ENCODE data around the gene SYCE1L. TPM values are rescaled to one million over a fixed set of nuclear protein-coding genes. Genes with fewer than 3 reads are reported as not detected.

Gene SYCE1L
- total and polyA plus RNA-seq, 9 of the 15 experiments (the other 6 are each of a cell fraction or from before 2014, with no cell fraction given) = 0.54 to 2.7 (median 1.1) TPM; not detected in 5

DNA sequence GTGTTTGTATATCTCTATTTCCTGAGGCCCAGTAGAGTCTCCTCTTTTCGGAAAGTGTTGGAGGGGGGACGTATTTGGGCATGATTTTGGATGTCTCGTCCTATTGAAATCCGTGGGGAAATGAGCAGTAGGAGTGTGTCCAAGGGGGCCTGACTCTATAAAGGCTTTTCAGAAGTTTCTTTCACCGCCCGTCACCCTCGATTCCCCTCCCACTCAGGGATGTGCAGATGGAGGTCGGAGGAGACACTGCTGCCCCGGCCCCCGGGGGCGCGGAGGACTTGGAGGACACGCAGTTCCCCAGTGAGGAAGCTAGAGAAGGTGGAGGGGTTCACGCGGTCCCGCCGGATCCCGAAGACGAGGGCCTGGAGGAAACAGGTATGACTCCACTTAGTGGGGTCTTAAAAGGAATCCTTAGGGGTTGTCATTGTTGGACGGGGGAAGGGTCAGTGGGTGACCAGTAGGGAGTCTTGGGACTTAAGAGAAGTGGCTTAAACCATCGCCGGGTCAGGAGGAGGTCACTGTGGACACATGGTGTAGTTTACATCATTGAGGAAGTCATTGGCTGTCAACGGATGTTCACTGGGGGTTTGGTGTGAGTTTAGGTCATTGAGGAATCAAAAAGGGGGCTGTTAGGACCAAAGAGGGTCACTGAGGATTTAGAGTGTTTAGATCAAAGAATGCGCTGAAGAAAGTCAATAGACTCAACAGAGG, 7.8 kb upstream of the SYCE1L start (continued):
- TF ChIP-seq MBD1 (CRISPR knock-in tag; IDR thresholded peaks at IDR 0.05) (no peak), RBM15 (IDR thresholded peaks at IDR 0.05; ENCODE audit: insufficient read depth, low read length) (no peak), GABPB2 (CRISPR knock-in tag; conservative IDR thresholded peaks at IDR 0.05) (no peak), ETV6 (IDR thresholded peaks at IDR 0.05; ENCODE audit: borderline replicate concordance in 1 of 2, low read depth in 2 of 2, low read length in 1 of 2) (no peak), ETV6 (CRISPR knock-in tag; IDR thresholded peaks at IDR 0.05; ENCODE audit: borderline replicate concordance) (peak; percentile 48; the same call in 1 of the 2 replicates), PPARD (CRISPR knock-in tag; IDR thresholded peaks at IDR 0.05) (no peak), HNRNPK (IDR thresholded peaks at IDR 0.05; ENCODE audit: low read depth, low read length, poor library complexity, severe bottlenecking) (no peak), GABPA (tag; conservative IDR thresholded peaks at IDR 0.05; ENCODE audit: low read depth) (peak; percentile 85), TAF7 (tag; IDR thresholded peaks at IDR 0.05) (0 out of 2 replicates have a peak, but pooled peaks have one; percentile 0), ZNF24 (IDR thresholded peaks at IDR 0.05) (no peak), HCFC1 (IDR thresholded peaks at IDR 0.05; ENCODE audit: low read depth, low read length) (no peak), ZKSCAN8 (CRISPR knock-in tag; IDR thresholded peaks at IDR 0.05) (no peak), ZSCAN32 (CRISPR knock-in tag; IDR thresholded peaks at IDR 0.05) (no peak), TAL1 (IDR thresholded peaks at IDR 0.05) (no peak), ATF7 (IDR thresholded peaks at IDR 0.05) (no peak), RFX7 (CRISPR knock-in tag; IDR thresholded peaks at IDR 0.05) (no peak), POLR2B (IDR thresholded peaks at IDR 0.05; ENCODE audit: low read depth, partially characterized antibody) (no peak), HOXB6 (CRISPR knock-in tag; IDR thresholded peaks at IDR 0.05; ENCODE audit: borderline replicate concordance) (no peak), ZNF175 (CRISPR knock-in tag; IDR thresholded peaks at IDR 0.05; ENCODE audit: low read depth) (peak; percentile 73; the same call in 1 of the 2 replicates), MAFF (IDR thresholded peaks at IDR 0.05; ENCODE audit: low read length) (no peak), EGR1 (conservative IDR thresholded peaks at IDR 0.05) (no peak), KAT8 (IDR thresholded peaks at IDR 0.05; ENCODE audit: low read depth) (no peak), ETV1 (tag; conservative IDR thresholded peaks at IDR 0.05; ENCODE audit: low read depth) (no peak; the same call in 1 of the 2 replicates), KLF10 (CRISPR knock-in tag; IDR thresholded peaks at IDR 0.05) (no peak), TRIM25 (IDR thresholded peaks at IDR 0.05; ENCODE audit: borderline replicate concordance) (no peak)
- TF ChIP-seq, protein P1, sequence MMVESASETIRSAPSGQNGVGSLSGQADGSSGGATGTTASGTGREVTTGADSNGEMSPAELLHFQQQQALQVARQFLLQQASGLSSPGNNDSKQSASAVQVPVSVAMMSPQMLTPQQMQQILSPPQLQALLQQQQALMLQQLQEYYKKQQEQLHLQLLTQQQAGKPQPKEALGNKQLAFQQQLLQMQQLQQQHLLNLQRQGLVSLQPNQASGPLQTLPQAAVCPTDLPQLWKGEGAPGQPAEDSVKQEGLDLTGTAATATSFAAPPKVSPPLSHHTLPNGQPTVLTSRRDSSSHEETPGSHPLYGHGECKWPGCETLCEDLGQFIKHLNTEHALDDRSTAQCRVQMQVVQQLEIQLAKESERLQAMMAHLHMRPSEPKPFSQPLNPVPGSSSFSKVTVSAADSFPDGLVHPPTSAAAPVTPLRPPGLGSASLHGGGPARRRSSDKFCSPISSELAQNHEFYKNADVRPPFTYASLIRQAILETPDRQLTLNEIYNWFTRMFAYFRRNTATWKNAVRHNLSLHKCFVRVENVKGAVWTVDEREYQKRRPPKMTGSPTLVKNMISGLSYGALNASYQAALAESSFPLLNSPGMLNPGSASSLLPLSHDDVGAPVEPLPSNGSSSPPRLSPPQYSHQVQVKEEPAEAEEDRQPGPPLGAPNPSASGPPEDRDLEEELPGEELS (CRISPR knock-in tag; IDR thresholded peaks at IDR 0.05; ENCODE audit: borderline replicate concordance) = no peak

Measured in K562 (cell line).